Right atrium auricular region (tissue), 2 donors: ENCODE results near the gene DMGDH. TPM values are rescaled to one million over a fixed set of nuclear protein-coding genes. Genes with fewer than 3 reads are reported as not detected.

Experiments
- DNase-seq: peaks from one replicate; pipeline ENCODE4 v3.0.0-alpha.2; 2019; ENCODE audit warnings: low spot score
- H3K27ac ChIP-seq, 2 donors: fragments of 200-600 bp; sonication (generic); 1 replicate in 1 of 2; 2 replicates in 1 of 2; pipeline ENCODE4 v1.5.1; 2016 to 2019
- H3K27me3 ChIP-seq, 2 donors: fragments of 200-600 bp; sonication (generic); one replicate each; pipeline versions ENCODE4 v1.5.1 to v1.6.0; 2017 to 2019
- H3K36me3 ChIP-seq: fragments of 200-600 bp; sonication (generic); one replicate; pipeline ENCODE4 v1.5.1; 2016
- H3K4me1 ChIP-seq, 2 donors: fragments of 200-600 bp; sonication (generic); one replicate each; pipeline versions ENCODE4 v1.5.1 to v1.6.0; 2017 to 2019
- H3K4me3 ChIP-seq, 2 donors: fragments of 200-600 bp; sonication (generic); 1 replicate in 1 of 2; 2 replicates in 1 of 2; pipeline ENCODE4 v1.5.1; 2017 to 2019; ENCODE audit warnings: mild to moderate bottlenecking in 1 of 2, moderate library complexity in 1 of 2
- H3K9me3 ChIP-seq, 2 donors: fragments of 200-600 bp; sonication (generic); one replicate each; pipeline ENCODE4 v1.5.1; 2019
- total RNA-seq, 2 donors: library from RNA; depleted of rRNA; stranded (reverse); fragments of >200 nt; gene quantifications; one replicate each; pipeline ENCODE4 v1.1.0, GENCODE V29; 2016
- TF ChIP-seq, protein P1 (sequence below), 2 donors: fragments of 200-600 bp; sonication (generic); IDR thresholded peaks; one replicate each; pipeline ENCODE4 v1.5.1; 2019; ENCODE audit warnings: antibody characterized with exemption in 2 of 2

DMGDH gene
- total RNA-seq, 2 donors from 2014 or later = 1.3 to 4.0 TPM

DNA sequence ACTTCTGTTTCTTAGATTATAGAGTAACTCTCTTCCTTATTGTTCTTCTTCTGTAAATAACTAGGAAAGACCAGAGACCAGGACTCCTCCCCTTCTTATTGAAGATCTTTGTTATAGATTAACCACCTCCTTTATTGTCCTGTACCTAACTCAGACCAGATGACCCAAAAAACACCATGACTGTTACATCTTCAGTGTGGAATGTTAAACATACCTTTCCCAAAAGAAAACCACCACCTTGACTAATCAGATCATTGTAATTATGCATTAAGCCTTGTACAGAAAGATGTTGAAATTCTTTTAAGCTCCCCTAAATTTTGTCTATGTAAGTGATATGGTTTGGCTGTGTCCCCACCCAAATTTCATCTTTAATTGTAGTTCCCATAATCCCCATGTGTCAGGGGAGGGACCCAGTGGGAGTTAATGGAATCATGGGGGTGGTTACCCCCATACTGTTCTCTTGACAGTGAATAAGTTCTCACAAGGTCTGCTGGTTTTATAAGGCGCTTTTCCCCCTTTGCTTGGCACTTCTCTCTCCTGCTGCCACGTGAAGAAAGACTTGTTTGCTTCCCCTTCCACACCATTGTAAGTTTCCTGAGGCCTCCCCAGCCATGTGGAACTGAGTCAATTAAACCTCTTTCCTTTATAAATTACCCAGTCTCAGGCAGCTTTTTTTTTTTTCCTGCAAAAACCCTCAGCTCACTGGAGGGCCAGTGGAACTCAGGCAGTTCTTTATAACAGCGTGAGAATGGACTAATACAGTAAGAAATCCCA, 110.6 kb downstream of the DMGDH start:
- Histone ChIP-seq H3K4me1 (no peaks in the 10 kb centered on the region), H3K27me3 (no peaks in the 10 kb centered on the region), H3K36me3 (no peaks in the 10 kb centered on the region), H3K27ac (no peak overlapping the region), H3K4me3 (no peak overlapping the region), H3K9me3 (no peaks in the 10 kb centered on the region)
- TF ChIP-seq, protein P1, sequence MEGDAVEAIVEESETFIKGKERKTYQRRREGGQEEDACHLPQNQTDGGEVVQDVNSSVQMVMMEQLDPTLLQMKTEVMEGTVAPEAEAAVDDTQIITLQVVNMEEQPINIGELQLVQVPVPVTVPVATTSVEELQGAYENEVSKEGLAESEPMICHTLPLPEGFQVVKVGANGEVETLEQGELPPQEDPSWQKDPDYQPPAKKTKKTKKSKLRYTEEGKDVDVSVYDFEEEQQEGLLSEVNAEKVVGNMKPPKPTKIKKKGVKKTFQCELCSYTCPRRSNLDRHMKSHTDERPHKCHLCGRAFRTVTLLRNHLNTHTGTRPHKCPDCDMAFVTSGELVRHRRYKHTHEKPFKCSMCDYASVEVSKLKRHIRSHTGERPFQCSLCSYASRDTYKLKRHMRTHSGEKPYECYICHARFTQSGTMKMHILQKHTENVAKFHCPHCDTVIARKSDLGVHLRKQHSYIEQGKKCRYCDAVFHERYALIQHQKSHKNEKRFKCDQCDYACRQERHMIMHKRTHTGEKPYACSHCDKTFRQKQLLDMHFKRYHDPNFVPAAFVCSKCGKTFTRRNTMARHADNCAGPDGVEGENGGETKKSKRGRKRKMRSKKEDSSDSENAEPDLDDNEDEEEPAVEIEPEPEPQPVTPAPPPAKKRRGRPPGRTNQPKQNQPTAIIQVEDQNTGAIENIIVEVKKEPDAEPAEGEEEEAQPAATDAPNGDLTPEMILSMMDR (IDR thresholded peaks at IDR 0.05) = no peak
- DNase-seq = no peak

DNA sequence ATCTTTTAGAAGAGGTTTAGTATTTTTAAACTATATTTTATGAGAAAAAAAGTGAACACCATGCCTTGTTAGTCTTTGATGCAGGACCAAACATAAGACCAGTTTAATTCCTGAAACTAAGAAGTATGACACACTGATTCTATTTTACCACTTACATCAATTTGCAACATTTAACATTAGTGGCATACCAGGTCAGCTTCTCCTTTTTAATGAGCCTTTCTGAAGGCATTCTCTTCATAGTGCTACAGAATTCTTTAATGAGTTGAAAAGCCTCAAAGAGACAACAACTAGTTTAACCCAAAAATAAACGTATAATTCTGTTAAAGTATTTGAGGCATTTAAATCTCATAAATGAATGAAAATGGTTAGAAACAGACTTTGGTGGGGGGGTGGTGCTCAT, 112.6 kb downstream of the DMGDH start:
- H3K4me3 ChIP-seq = no peak overlapping the region
- H3K27me3 ChIP-seq = no peaks in the 10 kb centered on the region
- no peak for DNase-seq
- no peaks in the 10 kb centered on the region for H3K4me1 ChIP-seq
- no peaks in the 10 kb centered on the region for H3K9me3 ChIP-seq
- H3K27ac ChIP-seq = no peak overlapping the region
- H3K36me3 ChIP-seq = no peaks in the 10 kb centered on the region
- TF ChIP-seq, protein P1 (IDR thresholded peaks at IDR 0.05) = no peak

DNA sequence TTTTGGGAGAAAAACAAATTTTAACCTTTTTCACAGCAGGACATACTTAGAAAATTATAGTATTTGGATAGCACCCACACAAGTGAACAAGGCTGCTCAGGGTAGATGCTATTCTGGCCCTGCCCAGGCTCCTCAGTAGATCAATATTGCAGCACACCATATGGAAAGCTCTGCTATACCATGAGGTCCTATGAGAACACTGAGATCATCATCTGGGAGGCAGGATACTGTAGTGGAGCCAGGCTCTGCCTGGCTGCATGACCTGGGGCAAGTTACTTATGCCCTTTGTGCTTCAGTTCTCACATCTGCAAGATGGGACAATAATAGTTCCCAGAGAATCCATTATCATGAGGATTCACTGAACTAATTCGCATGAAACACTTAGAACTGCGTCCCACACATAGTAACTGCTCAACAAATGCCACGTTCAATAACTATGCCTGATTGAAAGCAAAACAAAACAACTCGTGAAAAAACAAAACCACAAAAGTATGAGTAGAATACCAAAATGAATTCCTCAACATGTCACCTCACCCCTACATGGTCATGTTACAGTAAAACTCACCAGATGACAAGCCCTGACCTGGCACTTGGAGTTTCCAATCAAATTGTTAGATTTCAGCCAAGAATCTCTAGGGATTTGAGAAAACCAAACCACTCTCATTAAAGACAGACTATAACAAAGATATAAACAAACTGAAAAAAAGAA, 116.2 kb downstream of the DMGDH start:
- no peaks in the 10 kb centered on the region for H3K36me3 ChIP-seq
- H3K9me3 ChIP-seq = no peaks in the 10 kb centered on the region
- no peak for DNase-seq
- no peak overlapping the region for H3K4me3 ChIP-seq
- no peaks in the 10 kb centered on the region for H3K4me1 ChIP-seq
- TF ChIP-seq, protein P1 (IDR thresholded peaks at IDR 0.05) = no peak
- H3K27me3 ChIP-seq = no peaks in the 10 kb centered on the region
- H3K27ac ChIP-seq = no peak overlapping the region

Other genes with a start within 250 kb of the DMGDH start
- 10 to 100 TPM; 11.5 to 16.4 TPM for gene ARSB, start 84.4 kb downstream of the DMGDH start, total RNA-seq
- gene BHMT2, start 93 bp upstream of the DMGDH start, total RNA-seq = 10 to 100 TPM in 1 of 2 donors, 1 to 10 TPM in 1; 8.1 to 17.1 TPM
- not detected for gene BHMT, start 42.1 kb upstream of the DMGDH start, total RNA-seq
- gene JMY, start 166.5 kb upstream of the DMGDH start, total RNA-seq = 10 to 100 TPM; 10.6 to 13.6 TPM